ENCODE results near the gene PARVB.

DNA sequence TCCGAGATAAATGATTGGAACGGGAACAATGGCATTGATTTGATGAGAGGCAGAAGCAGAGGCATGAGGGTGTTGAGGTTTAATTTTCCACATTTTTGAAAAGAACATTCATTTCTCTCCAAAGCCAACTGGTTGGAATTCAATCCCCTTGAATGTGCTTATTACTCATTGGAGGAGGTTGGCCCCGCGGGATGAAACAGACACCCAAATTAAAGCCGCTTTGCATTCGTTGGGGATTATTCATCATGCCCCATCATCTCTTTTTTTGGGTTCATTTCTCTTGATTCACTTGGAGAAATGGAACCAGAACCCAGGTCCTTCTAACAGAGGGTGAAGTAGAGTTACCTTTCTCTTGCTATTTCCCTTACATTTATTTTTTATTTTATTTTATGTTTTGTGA is 109.1 kb downstream of the PARVB start:
- TF ChIP-seq, protein P1, sequence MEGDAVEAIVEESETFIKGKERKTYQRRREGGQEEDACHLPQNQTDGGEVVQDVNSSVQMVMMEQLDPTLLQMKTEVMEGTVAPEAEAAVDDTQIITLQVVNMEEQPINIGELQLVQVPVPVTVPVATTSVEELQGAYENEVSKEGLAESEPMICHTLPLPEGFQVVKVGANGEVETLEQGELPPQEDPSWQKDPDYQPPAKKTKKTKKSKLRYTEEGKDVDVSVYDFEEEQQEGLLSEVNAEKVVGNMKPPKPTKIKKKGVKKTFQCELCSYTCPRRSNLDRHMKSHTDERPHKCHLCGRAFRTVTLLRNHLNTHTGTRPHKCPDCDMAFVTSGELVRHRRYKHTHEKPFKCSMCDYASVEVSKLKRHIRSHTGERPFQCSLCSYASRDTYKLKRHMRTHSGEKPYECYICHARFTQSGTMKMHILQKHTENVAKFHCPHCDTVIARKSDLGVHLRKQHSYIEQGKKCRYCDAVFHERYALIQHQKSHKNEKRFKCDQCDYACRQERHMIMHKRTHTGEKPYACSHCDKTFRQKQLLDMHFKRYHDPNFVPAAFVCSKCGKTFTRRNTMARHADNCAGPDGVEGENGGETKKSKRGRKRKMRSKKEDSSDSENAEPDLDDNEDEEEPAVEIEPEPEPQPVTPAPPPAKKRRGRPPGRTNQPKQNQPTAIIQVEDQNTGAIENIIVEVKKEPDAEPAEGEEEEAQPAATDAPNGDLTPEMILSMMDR (conservative IDR thresholded peaks at IDR 0.05; ENCODE audit: low read depth, low read length) = no peak
- TF ChIP-seq EZH2phosphoT487 (IDR thresholded peaks at IDR 0.05; ENCODE audit: borderline replicate concordance, low read length) (no peak), EZH2 (IDR thresholded peaks at IDR 0.05; ENCODE audit: low read length, unreplicated experiment) (no peak)

Data from PC-3 (cell line).